Breast epithelium (tissue), 4 donors: ENCODE measurements around the gene ATP7B. TPM values are rescaled to one million over a fixed set of nuclear protein-coding genes. Genes with fewer than 3 reads are reported as not detected.
"Not testable (repeated sequence)": the region's sequence is repeated elsewhere in the genome, so short reads cannot be mapped to it uniquely, and the experiment has no call there.

ENCODE experiments used
- DNase-seq, 2 donors: peaks; one replicate each; pipeline ENCODE4 v3.0.0-alpha.2; 2019; ENCODE audit warnings: low spot score in 2 of 2
- H3K27ac ChIP-seq, 2 donors: fragments of 200-600 bp; sonication (generic) in 1 of 2; one replicate each; pipeline ENCODE4 v1.5.1; 2016 to 2019; ENCODE audit warnings: mild to moderate bottlenecking in 1 of 2
- H3K27me3 ChIP-seq, 2 donors: fragments of 200-600 bp; sonication (generic) in 1 of 2; one replicate each; pipeline versions ENCODE4 v1.5.1 to v1.6.0; 2017 to 2019; ENCODE audit warnings: control low read depth in 1 of 2, mild to moderate bottlenecking in 1 of 2
- H3K36me3 ChIP-seq: fragments of 200-600 bp; one replicate; pipeline ENCODE4 v1.5.1; 2019
- H3K4me1 ChIP-seq, 2 donors: fragments of 200-600 bp; sonication (generic); one replicate each; pipeline ENCODE4 v1.5.1; 2016 to 2019; ENCODE audit warnings: control low read depth in 1 of 2
- H3K4me3 ChIP-seq, 3 donors: fragments of 200-600 bp; sonication (generic); 1 replicate in 2 of 3; 2 replicates in 1 of 3; pipeline ENCODE4 v1.5.1; 2016 to 2019; ENCODE audit warnings: mild to moderate bottlenecking in 3 of 3, moderate library complexity in 2 of 3
- H3K9me3 ChIP-seq, 2 donors: fragments of 200-600 bp; sonication (generic) in 1 of 2; one replicate each; pipeline ENCODE4 v1.5.1; 2016 to 2019; ENCODE audit warnings: control low read depth in 1 of 2
- CTCF ChIP-seq, 3 donors: fragments of 450-650 bp; IDR thresholded peaks; one replicate each; pipeline ENCODE4 v1.5.1; 2016 to 2017; ENCODE audit warnings: antibody characterized with exemption in 3 of 3, mild to moderate bottlenecking in 3 of 3, moderate library complexity in 3 of 3
- POLR2A ChIP-seq: fragments of 450-650 bp; IDR thresholded peaks from one replicate; pipeline ENCODE4 v1.6.1; 2016; ENCODE audit warnings: antibody characterized with exemption, mild to moderate bottlenecking, moderate library complexity
- POLR2AphosphoS5 ChIP-seq, 3 donors: sonication (generic); formaldehyde crosslinking; IDR thresholded peaks; one replicate each; pipeline ENCODE4 v1.6.1; 2017; ENCODE audit warnings: antibody characterized with exemption in 3 of 3
- intact Hi-C: fragments of 100-400 bp; cut with DNase I; formaldehyde crosslinking; loops from one replicate; pipeline ENCODE4 v1.15.1; 2023; ENCODE audit warnings: low total_unique reads
- total RNA-seq, 3 donors: library from RNA; depleted of rRNA; stranded (reverse); fragments of >200 nt; gene quantifications; one replicate each; pipeline ENCODE4 v1.1.0, GENCODE V29; 2016

The ATP7B gene
- total RNA-seq, 3 donors from 2014 or later: 6.9 to 9.2 (median 7.2) TPM

- DNase-seq: no peak
- TF ChIP-seq POLR2A: no peak
- no peak for TF ChIP-seq CTCF (IDR thresholded peaks at IDR 0.05)
- no peak for TF ChIP-seq POLR2AphosphoS5 (IDR thresholded peaks at IDR 0.05)
- no peak overlapping the region for H3K4me3 ChIP-seq
- H3K36me3 ChIP-seq: no peaks in the 10 kb centered on the region
- no peaks in the 10 kb centered on the region for H3K9me3 ChIP-seq
- intact Hi-C loops: no loop called here
- no peaks in the 10 kb centered on the region for H3K27me3 ChIP-seq
- H3K4me1 ChIP-seq: no peaks in the 10 kb centered on the region
- no peak overlapping the region for H3K27ac ChIP-seq
Measured at GRCh38 chr13:51912511-51913225, 98.6 kb downstream of the ATP7B start.

- H3K27ac ChIP-seq: no peak overlapping the region
- intact Hi-C loops: no loop called here
- DNase-seq: peak in 1 of 2 donors; percentile 28
- no peaks in the 10 kb centered on the region for H3K27me3 ChIP-seq
- TF ChIP-seq POLR2AphosphoS5 (IDR thresholded peaks at IDR 0.05): no peak
- no peak for TF ChIP-seq POLR2A
- peak in 2 of 3 donors; percentile 26 to 41 for TF ChIP-seq CTCF (IDR thresholded peaks at IDR 0.05)
- no peak overlapping the region for H3K4me3 ChIP-seq
- H3K36me3 ChIP-seq: no peaks in the 10 kb centered on the region
- H3K4me1 ChIP-seq: no peaks in the 10 kb centered on the region
- H3K9me3 ChIP-seq: no peaks in the 10 kb centered on the region
Measured at GRCh38 chr13:51912091-51912490, 99.2 kb downstream of the ATP7B start.

DNA sequence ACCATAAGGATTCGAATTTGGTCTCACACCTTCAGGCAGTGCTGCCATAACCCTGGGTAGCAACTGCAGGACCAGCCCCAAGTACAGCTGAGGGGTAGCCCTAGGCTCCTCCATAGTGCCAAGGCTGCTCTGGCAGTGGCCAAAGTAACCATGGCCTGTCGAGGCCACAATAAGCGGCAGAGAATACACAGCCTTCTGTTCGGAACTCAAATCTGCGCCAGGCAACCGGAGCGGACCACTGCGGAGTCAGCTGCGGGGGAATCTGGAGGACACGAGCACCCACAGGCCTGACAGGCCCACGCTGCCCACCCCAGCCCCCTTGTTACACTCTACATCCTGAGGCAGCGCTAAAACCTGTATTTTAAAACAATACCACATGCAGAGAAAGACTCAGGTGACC, 100.7 kb downstream of the ATP7B start:
- Histone ChIP-seq H3K4me1 (no peaks in the 10 kb centered on the region), H3K4me3 (no peak overlapping the region), H3K27me3 (no peaks in the 10 kb centered on the region), H3K36me3 (no peaks in the 10 kb centered on the region), H3K9me3 (no peaks in the 10 kb centered on the region), H3K27ac (no peak overlapping the region)
- intact Hi-C loops: no loop called here
- DNase-seq: no peak
- no peak for TF ChIP-seq POLR2AphosphoS5 (IDR thresholded peaks at IDR 0.05)
- TF ChIP-seq CTCF (IDR thresholded peaks at IDR 0.05): no peak
- TF ChIP-seq POLR2A: no peak

DNA sequence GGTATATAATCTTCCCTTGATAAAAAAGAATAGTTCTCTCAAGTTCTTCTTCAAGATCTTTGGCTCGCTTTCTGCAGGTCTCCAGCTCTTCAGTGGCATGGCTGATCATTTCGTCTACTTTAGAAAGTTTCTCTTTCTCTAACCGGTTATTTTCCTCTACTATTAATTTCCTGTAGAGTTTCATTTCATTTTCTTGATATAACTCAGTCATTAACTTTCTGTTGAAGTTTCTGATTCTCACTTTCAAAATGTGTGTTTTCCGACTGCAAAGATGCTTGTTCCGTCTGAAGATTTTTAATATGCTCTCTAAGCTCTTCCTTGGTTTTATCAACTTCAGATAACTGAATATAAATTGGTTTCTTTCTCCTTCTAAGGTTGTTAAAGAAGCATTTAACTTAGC, 102.0 kb downstream of the ATP7B start:
- intact Hi-C loops, H3K27ac ChIP-seq: not testable (repeated sequence)

DNA sequence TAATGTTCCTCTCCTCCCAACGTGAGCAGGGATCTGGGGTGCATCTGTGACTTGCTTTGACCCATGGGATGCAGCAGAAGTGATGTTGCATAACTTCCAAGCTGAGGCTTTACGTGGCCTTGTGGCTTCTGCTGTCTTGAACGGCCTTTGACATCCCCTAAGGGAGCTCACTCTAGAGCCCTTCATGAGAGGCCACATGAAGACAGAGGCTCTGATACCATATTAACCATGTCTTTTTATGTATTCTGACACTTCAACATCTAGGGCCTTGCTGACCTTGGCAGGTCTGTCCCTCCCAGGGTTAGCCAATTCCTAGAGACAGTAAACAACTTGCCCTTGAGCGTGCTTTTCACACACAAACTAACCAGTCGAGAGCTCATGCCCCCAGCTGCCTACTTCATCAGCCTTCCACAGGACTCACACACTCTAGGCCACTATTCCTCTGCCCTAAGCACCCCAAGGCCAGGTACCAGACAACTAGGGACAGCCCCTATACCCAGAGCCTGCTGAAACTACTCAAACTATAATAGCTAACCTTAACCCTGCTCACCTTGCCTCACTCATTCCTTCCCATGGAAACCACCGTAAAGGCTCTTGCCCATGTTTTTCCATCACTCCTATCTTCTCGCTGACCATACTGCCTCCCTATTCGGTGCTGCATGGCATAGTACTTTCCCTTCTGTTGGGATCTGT, 104.1 kb downstream of the ATP7B start:
- Histone ChIP-seq H3K36me3 (no peaks in the 10 kb centered on the region), H3K9me3 (no peaks in the 10 kb centered on the region), H3K4me1 (no peaks in the 10 kb centered on the region), H3K4me3 (no peak overlapping the region), H3K27me3 (no peaks in the 10 kb centered on the region), H3K27ac (peak overlapping the region in 1 of 2 donors; percentile 8)
- intact Hi-C loops: no loop called here
- TF ChIP-seq CTCF (IDR thresholded peaks at IDR 0.05) (no peak), POLR2AphosphoS5 (IDR thresholded peaks at IDR 0.05) (no peak), POLR2A (no peak)
- no peak for DNase-seq

More for the DNA sequence above, 102.0 kb downstream of the ATP7B start:
- not testable (repeated sequence) for DNase-seq, H3K9me3 ChIP-seq, H3K4me1 ChIP-seq, H3K27me3 ChIP-seq, H3K4me3 ChIP-seq, H3K36me3 ChIP-seq
